Stromal cell of bone marrow (primary cell): ENCODE measurements around the gene GRIN1.

Source experiments
- DNase-seq: peaks from one replicate; pipeline ENCODE4 v3.0.0-alpha.2; 2012; ENCODE audit warnings: low read depth

GRIN1 gene

GRCh38 chr9:137138722-137139467, at the start of gene GRIN1:
GRIN1 (plus strand) TSS chr9:137139154; CDS start chr9:137139487, 333 bp downstream.
- no peak for DNase-seq

GRCh38 chr9:137089232-137089947, 49.6 kb upstream of the GRIN1 start:
- DNase-seq = no peak

- no peak for DNase-seq
Observed at GRCh38 chr9:137095664-137096517, 43.1 kb upstream of the GRIN1 start.

DNA sequence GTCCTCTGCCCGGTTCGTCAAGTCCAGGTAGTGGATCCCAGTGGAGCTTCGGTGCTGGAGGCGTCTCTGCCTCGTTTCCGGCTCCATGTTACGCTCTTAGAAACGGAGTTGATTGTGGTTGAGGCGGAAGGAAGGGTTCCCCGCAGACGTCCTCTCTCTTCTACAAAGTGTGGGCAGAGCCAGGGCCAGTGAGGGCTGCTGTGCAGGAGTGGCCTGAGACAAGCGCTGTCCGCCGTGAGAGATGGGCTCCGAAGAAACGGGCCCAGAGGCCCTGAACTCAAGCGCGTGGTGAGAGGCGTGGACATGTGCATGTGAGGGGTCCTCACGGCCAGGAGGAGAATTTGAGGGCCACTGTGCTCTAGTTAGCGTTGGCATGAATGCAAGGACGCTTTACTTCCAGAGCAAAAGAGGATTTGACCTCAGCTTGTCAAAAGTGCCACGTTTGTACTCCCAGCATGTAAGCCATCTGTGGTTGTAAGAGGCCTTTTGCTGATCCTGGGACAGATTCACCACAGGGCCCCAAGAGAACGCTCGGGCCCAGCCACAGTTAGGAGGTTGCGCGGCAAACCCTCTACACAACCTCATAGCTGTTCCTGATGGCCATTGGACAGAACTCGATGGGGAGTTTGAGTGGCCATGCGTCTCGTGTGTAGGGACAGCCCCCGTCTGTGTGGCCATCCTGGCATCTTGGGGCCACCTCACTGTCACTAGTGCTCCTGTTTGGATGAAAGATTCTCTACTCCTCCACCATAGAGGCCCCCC, 42.0 kb upstream of the GRIN1 start:
- no peak for DNase-seq

- no peak for DNase-seq
Observed at GRCh38 chr9:137097761-137098462, 41.0 kb upstream of the GRIN1 start.

DNA sequence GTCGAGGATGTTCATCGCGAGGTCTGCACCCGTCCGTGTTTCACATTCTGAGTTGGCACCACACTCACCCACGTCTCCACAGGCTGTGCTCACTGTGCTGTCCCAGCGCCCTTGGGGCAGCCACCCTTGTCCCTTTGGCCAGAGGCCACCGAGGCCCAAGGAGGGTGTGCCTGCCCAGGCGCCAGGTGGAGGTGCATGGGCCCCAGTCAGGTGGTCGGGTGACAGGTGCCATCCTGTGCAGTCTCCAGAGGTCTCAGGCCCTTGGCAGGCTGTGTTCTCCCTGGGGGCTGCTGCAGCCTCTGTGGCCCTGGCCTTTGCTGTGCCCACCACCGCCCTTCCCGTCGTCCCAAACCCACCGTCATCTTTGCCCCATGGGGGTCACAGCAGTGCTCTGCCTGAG, 39.7 kb upstream of the GRIN1 start:
- DNase-seq = no peak

GRCh38 chr9:137103206-137103999, 35.6 kb upstream of the GRIN1 start:
- DNase-seq = no peak

- DNase-seq = no peak
Observed at GRCh38 chr9:137105814-137106661, 32.9 kb upstream of the GRIN1 start.

GRCh38 chr9:137106662-137107250, 32.2 kb upstream of the GRIN1 start:
- no peak for DNase-seq

DNA sequence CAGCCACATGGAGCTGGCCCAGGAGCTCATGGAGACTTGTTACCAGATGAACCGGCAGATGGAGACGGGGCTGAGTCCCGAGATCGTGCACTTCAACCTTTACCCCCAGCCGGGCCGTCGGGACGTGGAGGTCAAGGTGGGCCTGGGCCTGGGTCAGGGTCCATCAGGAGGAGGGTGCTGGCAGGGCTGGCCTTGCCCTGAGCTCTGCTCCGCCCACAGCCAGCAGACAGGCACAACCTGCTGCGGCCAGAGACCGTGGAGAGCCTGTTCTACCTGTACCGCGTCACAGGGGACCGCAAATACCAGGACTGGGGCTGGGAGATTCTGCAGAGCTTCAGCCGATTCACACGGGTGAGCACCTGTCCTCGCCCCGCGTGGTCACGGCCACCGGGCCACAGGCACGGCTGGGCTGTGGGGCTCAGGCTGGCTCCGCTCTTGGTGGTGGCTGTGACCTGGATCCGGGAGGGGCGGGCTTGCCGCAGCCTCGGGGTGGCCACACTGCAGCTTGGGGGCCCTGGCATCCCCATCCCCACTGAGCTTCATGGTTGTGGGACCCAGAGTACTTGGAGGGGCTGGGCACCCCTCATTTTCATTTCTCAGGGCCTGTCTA, 31.5 kb upstream of the GRIN1 start:
- DNase-seq = no peak

GRCh38 chr9:137107982-137108381, 31.0 kb upstream of the GRIN1 start:
- DNase-seq = no peak

DNA sequence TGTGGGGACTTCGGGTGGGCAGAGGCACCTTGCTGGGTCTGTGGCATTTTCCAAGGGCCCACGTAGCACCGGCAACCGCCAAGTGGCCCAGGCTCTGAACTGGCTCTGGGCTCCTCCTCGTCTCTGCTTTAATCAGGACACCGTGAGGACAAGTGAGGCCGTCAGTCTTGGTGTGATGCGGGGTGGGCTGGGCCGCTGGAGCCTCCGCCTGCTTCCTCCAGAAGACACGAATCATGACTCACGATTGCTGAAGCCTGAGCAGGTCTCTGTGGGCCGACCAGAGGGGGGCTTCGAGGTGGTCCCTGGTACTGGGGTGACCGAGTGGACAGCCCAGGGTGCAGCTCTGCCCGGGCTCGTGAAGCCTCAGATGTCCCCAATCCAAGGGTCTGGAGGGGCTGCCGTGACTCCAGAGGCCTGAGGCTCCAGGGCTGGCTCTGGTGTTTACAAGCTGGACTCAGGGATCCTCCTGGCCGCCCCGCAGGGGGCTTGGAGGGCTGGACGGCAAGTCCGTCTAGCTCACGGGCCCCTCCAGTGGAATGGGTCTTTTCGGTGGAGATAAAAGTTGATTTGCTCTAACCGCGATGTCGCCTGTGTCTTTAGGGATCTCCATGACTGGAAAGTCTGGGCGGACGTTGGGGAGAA, 30.2 kb upstream of the GRIN1 start:
- no peak for DNase-seq

GRCh38 chr9:137109250-137110146, 29.5 kb upstream of the GRIN1 start:
- DNase-seq = no peak

GRCh38 chr9:137110147-137110910, 28.6 kb upstream of the GRIN1 start:
- no peak for DNase-seq

- DNase-seq = no peak
Observed at GRCh38 chr9:137110911-137111787, 27.8 kb upstream of the GRIN1 start.
